ENCODE results near the gene RUNX1.

RUNX1 gene

DNA sequence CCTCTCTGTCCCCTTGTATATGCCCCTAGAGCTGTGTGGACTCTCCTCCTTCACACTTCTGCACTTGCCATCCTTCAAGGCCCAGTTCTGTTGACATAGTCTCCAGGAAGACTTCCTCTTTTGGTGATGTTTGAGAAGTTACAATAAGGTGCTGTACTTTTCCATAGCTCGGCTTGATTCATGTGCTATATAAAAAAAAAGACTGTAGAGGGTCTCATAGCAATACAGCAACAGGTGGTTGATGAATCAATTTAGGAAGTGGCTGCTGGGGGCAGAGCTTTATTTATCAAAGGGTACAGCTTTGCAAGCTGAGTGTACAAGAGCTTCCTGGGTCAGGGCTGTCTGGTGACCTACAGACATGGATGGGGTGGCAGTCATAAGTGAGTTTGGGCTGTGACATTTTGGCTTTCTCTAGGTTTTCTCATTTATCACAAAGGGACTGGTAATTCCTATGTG is 102.7 kb downstream of the RUNX1 start:
- Histone ChIP-seq H3K36me3 (ENCODE audit: low read depth) (no peaks in the 10 kb centered on the region), H3K9me3 (ENCODE audit: severe bottlenecking) (no peaks in the 10 kb centered on the region), H3K27ac (ENCODE audit: poor library complexity, severe bottlenecking) (no peak overlapping the region), H3K27me3 (ENCODE audit: insufficient read depth, poor library complexity, severe bottlenecking) (no peaks in the 10 kb centered on the region), H3K4me3 (ENCODE audit: severe bottlenecking) (no peak overlapping the region), H3K4me1 (ENCODE audit: insufficient read depth, poor library complexity, severe bottlenecking) (no peaks in the 10 kb centered on the region)
- DNase-seq (ENCODE audit: low spot score) (no peak), ATAC-seq (ENCODE audit: low read depth) (no peak)
- no peak for TF ChIP-seq CTCF (IDR thresholded peaks at IDR 0.05; ENCODE audit: poor library complexity, severe bottlenecking)

DNA sequence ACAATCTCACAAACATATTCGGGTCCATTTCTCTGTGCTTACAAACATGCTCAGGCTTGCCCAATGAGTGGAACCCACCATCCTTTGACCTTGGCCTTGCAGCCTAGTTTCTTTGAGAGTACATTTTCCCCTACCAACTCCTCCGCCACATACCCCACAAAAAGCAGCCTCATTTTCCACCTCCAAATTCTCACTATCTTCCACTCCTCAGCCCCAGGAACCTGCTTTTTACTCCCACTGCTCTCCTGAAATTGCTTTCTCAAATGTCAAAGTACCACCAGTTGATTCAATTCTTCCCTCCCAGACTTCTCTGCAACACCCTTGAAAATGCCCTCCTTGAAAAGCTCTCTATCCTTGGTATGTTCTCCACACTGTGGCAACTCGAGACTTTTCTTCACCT is 103.8 kb downstream of the RUNX1 start:
- Histone ChIP-seq H3K27ac (ENCODE audit: poor library complexity, severe bottlenecking) (no peak overlapping the region), H3K27me3 (ENCODE audit: insufficient read depth, poor library complexity, severe bottlenecking) (no peaks in the 10 kb centered on the region), H3K9me3 (ENCODE audit: severe bottlenecking) (no peaks in the 10 kb centered on the region), H3K4me1 (ENCODE audit: insufficient read depth, poor library complexity, severe bottlenecking) (no peaks in the 10 kb centered on the region), H3K36me3 (ENCODE audit: low read depth) (no peaks in the 10 kb centered on the region), H3K4me3 (ENCODE audit: severe bottlenecking) (no peak overlapping the region)
- ATAC-seq (ENCODE audit: low read depth): no peak
- no peak for TF ChIP-seq CTCF (IDR thresholded peaks at IDR 0.05; ENCODE audit: poor library complexity, severe bottlenecking)
- DNase-seq (ENCODE audit: low spot score): no peak

GRCh38 chr21:34944015-34944755 is 104.9 kb downstream of the RUNX1 start:
- Histone ChIP-seq H3K27ac (ENCODE audit: poor library complexity, severe bottlenecking) (no peak overlapping the region), H3K4me1 (ENCODE audit: insufficient read depth, poor library complexity, severe bottlenecking) (peaks cover 5% of the 10 kb centered on the region), H3K27me3 (ENCODE audit: insufficient read depth, poor library complexity, severe bottlenecking) (no peaks in the 10 kb centered on the region), H3K36me3 (ENCODE audit: low read depth) (no peaks in the 10 kb centered on the region), H3K4me3 (ENCODE audit: severe bottlenecking) (no peak overlapping the region), H3K9me3 (ENCODE audit: severe bottlenecking) (no peaks in the 10 kb centered on the region)
- TF ChIP-seq CTCF (IDR thresholded peaks at IDR 0.05; ENCODE audit: poor library complexity, severe bottlenecking): no peak
- no peak for DNase-seq (ENCODE audit: low spot score)
- ATAC-seq (ENCODE audit: low read depth): no peak

GRCh38 chr21:34942911-34943310 is 106.2 kb downstream of the RUNX1 start:
- Histone ChIP-seq H3K4me1 (ENCODE audit: insufficient read depth, poor library complexity, severe bottlenecking) (peaks cover 15% of the 10 kb centered on the region), H3K4me3 (ENCODE audit: severe bottlenecking) (no peak overlapping the region), H3K27ac (ENCODE audit: poor library complexity, severe bottlenecking) (no peak overlapping the region), H3K9me3 (ENCODE audit: severe bottlenecking) (no peaks in the 10 kb centered on the region), H3K36me3 (ENCODE audit: low read depth) (no peaks in the 10 kb centered on the region), H3K27me3 (ENCODE audit: insufficient read depth, poor library complexity, severe bottlenecking) (no peaks in the 10 kb centered on the region)
- DNase-seq (ENCODE audit: low spot score): no peak
- no peak for ATAC-seq (ENCODE audit: low read depth)
- no peak for TF ChIP-seq CTCF (IDR thresholded peaks at IDR 0.05; ENCODE audit: poor library complexity, severe bottlenecking)

DNA sequence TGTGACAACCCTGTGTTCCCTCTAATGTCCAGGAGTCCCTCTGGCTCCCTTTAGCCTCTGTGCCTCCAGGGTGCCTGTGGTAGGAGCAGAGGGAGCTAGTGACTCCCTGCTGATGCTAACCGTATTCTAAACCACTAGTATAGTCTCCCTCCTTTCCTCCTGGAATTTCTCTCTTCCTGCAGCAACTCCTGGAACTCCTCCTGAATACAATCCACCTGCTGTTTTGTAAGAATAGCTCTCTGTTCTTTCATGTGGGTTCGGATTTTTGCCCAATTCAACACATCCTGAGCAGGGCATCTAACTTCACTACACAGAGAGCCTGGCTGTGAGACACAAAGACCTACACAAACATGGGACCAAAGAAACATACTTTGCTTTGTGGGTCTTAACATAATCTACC is 107.9 kb downstream of the RUNX1 start:
- Histone ChIP-seq H3K4me3 (ENCODE audit: severe bottlenecking) (no peak overlapping the region), H3K36me3 (ENCODE audit: low read depth) (no peaks in the 10 kb centered on the region), H3K27ac (ENCODE audit: poor library complexity, severe bottlenecking) (no peak overlapping the region), H3K9me3 (ENCODE audit: severe bottlenecking) (no peaks in the 10 kb centered on the region), H3K27me3 (ENCODE audit: insufficient read depth, poor library complexity, severe bottlenecking) (no peaks in the 10 kb centered on the region), H3K4me1 (ENCODE audit: insufficient read depth, poor library complexity, severe bottlenecking) (peaks cover 22% of the 10 kb centered on the region)
- no peak for TF ChIP-seq CTCF (IDR thresholded peaks at IDR 0.05; ENCODE audit: poor library complexity, severe bottlenecking)
- no peak for DNase-seq (ENCODE audit: low spot score)
- ATAC-seq (ENCODE audit: low read depth): no peak

All from RWPE2 (cell line).